Daoy (cell line): ENCODE measurements around the gene PCNX1. TPM values are rescaled to one million over a fixed set of nuclear protein-coding genes. Genes with fewer than 3 reads are reported as not detected.
"Not testable (repeated sequence)": the region's sequence is repeated elsewhere in the genome, so short reads cannot be mapped to it uniquely, and the experiment has no call there.

Experiments used
- DNase-seq: peaks from one replicate; pipeline ENCODE4 v3.0.0-alpha.2; 2015; ENCODE audit warnings: low read depth
- total RNA-seq: library from RNA; depleted of rRNA; stranded (reverse); fragments of >200 nt; shearing (Covaris generic); gene quantifications from 2 replicates; pipeline ENCODE4 v1.2.3, GENCODE V29; 2014

The PCNX1 gene
- total RNA-seq, 1 experiment from 2014 or later: 21.6 TPM

GRCh38 chr14:71013551-71014192 is 106.4 kb downstream of the PCNX1 start:
- DNase-seq: no peak

- not testable (repeated sequence) for DNase-seq
Observed at GRCh38 chr14:71019917-71020316, 112.7 kb downstream of the PCNX1 start.

- DNase-seq: peak; percentile 32
Observed at GRCh38 chr14:71021347-71022011, 114.2 kb downstream of the PCNX1 start.

DNA sequence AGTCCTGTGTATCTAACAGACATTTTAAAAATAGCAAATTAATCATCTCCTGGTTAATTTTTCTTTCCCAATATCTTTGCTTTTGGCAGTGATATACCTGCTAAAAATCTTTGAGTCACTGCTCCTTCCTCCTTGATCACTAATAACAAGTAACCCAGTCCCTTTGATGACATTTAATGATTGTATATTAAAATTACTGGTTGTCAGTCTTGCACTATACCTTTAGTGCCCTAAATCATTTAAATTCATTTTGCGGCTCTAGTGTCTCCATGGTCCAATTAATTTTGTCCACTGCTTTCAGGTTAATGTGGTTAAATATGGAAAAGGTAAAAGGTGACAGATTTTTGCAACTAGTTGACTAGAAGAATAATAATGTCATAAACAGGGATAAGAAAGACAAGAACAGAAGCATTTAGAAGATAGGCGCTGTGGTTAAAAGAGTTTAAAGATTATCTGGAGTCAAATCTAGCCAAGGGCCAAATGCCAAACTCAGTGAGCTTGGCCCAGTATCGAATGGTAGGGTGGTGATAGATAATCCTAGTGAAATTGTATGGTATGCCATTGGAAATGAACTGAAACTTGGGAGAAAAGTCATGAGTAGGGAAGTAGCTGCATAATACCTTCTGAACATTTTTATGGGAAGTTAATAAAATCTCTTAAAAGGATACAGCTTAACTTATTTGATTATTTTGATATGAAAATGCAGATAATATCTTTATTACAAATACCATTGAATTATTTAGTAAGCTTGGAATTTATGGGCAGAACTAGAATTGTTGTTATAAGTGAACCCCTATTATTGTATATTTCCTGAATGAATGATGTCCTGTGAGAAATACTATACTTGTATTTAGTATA is 115.0 kb downstream of the PCNX1 start:
- no peak for DNase-seq

GRCh38 chr14:71022939-71023338 is 115.7 kb downstream of the PCNX1 start:
- no peak for DNase-seq

DNA sequence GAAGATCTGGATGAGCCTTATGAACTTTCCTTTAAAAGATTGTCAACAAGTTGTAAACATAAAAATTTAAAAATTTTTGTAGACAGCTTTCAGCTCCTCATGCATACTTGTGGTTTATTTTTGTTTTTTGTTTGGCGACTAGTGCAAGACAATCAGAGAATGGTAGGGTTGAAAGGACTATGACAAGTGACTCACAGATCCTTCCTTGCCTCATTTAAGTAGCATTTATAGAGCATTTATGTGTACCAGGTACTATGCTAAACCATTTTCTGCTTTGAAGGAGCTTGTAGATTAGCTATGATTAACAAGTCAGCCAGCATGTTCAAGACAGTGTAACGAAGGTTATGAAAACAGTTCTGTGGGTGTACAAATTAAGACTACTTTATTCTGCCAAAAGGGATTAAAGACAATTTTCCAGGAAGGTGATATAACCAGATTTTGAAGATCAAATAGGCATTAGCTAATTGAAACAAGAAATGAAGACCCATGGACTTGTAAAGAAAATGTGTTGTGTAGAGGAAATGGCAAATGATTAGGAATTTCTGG is 122.0 kb downstream of the PCNX1 start:
- DNase-seq: no peak

DNA sequence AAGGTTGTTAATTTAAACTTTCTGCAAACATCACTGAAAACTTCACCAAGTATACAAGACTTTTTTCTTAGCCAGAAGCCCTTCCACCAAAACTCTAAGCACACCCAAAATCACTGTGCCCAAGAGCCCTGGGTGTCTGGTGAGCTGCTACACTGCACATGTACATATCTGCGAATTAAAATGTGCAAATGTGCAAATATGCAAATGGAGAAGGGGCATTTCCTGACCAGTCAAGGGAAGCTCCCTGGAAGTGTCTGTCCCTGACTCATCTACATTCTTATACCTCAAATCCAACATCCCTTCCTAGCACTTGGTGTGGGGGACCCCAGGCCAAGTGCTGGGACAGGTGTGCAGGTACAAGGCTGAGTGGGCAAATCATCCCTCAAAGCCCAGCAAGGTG is 123.7 kb downstream of the PCNX1 start:
- no peak for DNase-seq

DNA sequence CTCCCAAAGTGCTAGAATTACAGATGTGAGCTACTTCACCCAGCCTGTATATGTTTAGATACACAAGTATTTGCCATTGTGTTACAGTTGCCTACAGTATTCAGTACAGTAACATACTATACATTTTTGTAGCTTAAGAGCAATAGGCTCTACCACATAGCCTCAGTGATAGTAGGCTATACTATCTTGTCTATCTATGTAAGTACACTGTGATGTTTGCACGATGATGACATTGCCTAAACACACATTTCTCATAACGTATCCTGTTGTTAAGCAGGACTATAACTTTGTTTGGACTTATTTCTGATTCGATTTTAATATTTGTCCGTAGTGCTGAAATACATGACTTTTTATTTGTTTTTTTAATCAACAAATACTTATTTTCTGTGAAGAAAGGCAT is 129.2 kb downstream of the PCNX1 start:
- no peak for DNase-seq

- no peak for DNase-seq
Observed at GRCh38 chr14:71048393-71048792, 141.1 kb downstream of the PCNX1 start.

- DNase-seq: no peak
Observed at GRCh38 chr14:71049435-71050133, 142.3 kb downstream of the PCNX1 start.

DNA sequence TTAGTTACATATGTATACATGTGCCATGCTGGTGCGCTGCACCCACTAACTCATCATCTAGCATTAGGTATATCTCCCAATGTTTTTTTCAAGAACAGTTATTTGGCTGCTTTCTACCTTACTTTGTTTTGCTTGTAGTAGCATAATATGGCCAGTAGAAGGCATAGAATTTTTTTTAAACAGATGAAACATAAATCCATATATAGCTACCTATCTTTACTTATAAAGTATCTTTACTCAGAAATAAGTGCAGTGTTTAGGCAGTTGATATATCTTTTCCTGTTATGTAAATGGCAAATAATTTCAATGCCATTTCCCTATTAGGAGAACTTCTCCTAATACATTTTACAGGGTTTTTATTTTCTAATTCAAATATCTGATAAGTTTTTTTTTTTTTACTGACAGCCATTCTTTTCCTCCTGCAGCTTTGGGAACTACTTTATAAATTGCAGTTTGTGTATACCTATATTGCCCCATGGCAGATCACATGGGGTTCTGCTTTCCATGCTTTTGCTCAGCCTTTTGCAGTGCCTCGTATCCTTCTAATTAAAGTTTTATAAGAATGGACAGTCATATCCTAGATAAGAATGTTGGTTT is 143.1 kb downstream of the PCNX1 start:
- no peak for DNase-seq

DNA sequence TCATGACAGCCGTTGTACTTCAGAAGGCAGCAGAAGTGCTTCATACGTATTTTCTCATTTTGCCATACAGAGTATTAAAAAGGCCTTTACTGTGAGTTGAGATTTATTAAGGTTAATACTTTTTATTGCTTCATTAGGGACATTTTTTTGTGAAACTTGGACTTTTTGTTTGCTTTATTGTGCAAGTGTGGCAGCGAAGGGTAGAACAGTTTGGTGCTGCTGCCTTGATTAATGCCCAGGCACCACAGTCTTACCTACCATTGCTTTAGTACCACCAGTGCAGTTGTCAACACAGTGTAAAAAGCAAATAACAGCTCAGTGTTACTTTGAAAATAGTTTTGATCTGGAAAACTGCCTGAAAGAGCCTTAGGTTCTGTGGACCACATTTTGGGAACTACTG is 147.4 kb downstream of the PCNX1 start:
- DNase-seq: no peak

DNA sequence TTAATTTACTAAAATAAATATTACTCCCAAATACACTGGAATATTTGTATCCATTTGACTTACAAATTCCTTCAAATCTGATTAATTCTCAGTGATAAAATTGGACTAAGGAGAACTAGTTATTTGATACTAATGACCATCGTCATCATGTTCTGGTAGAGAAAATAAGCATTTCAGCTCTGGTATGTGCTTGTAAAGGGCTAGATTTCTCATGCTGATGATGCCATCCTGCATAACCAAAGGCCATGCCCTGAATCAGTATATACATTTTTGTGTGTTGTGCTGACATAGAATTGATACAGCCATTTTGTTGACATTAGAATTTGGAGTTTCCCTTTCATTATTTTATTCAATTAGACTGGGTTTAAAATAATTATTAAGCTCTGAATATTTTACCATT is 148.9 kb downstream of the PCNX1 start:
- no peak for DNase-seq

DNA sequence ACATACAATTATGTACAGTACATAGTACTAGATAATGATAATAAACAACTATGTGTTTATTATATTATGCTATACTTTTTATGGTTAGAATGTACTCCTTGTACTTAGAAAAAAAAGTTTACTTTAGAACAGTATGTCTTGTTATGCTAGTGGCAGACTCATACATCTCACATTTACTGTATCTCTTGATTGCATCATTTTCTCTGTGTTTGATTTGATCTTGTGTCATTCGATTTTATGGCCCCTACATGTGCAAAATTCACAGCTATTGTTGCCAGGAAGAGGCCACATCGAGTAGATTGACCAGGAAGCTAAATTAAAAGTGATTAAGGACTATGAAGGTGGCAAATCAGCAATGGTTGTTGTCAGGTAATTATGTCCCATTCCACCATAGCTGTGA is 153.0 kb downstream of the PCNX1 start:
- no peak for DNase-seq

DNA sequence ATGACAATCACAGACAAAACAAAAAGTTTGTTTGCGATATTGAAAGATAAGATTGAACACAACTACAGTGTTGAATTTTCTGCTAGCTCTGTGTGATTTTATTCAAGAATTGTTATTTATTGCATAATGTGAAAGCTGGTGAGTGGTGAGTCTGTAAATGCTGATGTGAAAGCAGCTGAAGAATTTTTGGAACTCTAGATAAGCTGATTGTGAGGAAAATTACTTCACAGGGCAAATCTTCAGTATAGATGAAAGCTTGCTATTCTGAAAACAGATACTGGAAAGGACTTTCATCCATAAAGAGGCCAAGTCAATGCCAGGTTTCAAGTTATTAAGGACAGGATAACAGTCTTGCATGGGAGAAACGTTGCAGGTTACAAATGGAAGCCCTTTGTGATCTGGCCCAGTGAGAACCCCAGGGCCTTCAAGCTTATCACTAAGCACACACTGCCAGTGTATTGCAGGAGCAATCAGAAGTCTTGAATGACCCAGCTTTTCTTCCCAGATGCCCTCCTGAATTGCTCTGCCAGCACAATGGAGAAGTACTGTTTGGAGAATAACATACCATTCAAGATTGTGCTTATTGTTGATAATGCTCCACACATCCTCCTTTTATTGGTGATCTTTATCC is 153.7 kb downstream of the PCNX1 start:
- no peak for DNase-seq

DNA sequence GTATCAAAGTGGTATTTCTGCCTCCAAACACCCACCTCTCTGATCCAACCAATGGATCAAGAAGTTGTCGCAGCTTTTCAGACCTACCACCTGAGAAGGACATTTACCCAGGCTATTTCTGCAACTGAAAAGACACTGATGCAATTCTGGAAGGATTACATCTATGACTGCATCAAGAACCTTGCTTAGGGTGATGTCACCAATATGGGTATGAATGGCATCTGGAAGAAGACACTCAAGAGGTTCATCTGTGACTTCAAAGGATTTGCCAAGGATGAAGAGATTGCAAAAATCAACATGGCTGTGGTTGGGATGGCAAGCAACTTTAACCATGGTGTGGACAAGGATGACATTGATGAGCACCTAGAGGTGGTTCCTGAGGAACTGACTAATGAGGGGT is 154.2 kb downstream of the PCNX1 start:
- DNase-seq: no peak

GRCh38 chr14:71062581-71063303 is 155.5 kb downstream of the PCNX1 start:
- no peak for DNase-seq

DNA sequence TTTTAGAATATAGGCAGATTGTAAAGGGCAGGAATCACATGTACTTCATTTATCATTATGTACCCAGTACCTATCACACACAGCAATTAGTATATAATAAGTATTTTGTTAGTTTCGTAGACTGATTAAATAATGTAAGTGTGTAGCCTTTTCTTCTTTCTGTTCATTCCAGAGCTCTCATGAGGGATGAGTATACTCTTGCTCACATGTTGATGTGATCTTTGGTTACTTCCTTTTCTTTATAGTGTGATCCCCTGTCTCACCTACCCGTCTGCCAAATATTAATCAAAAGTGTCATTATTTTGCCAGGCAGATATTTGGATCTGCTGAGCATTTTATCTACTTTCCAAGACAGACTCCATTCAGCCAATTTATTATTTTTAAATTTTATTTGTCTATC is 156.1 kb downstream of the PCNX1 start:
- DNase-seq: no peak

- not testable (repeated sequence) for DNase-seq
Observed at GRCh38 chr14:71064747-71065146, 157.5 kb downstream of the PCNX1 start.

DNA sequence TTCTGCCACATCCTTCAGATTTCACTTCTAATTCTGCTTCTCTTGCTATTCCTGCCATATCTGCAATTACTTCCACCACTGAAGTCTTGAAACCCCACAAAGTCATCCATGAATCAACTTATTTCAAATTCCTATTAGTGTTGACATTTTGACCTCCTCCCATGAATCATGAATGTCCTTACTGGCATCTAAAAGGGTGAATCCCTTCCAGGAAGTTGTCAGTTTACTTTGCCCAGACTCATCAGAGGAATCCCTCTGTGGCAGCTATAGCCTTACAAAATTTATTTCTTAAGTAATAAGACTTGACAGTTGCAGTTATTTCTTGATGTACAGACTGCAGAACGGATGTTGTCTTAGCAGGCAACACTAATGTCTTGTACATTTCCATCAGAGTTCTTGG is 162.9 kb downstream of the PCNX1 start:
- no peak for DNase-seq
